Stimulated activated CD4-positive, alpha-beta T cell treated with anti-CD3 and anti-CD28 coated beads, Interleukin-1b, Interleukin-23, amount 100 ng/mL, for 4 hours (primary cell): ENCODE results near the gene STPG4.
"Not testable (repeated sequence)": the region's sequence is repeated elsewhere in the genome, so short reads cannot be mapped to it uniquely, and the experiment has no call there.

Experiments used
- DNase-seq, 2 donors: peaks; one replicate each; pipeline ENCODE4 v3.0.0-alpha.2; 2020; ENCODE audit warnings: low read depth in 2 of 2

The STPG4 gene

GRCh38 chr2:47126783-47127182 is 28.3 kb downstream of the STPG4 start:
- DNase-seq, result no peak

GRCh38 chr2:47124740-47125139 is 30.4 kb downstream of the STPG4 start:
- not testable (repeated sequence) for DNase-seq

DNA sequence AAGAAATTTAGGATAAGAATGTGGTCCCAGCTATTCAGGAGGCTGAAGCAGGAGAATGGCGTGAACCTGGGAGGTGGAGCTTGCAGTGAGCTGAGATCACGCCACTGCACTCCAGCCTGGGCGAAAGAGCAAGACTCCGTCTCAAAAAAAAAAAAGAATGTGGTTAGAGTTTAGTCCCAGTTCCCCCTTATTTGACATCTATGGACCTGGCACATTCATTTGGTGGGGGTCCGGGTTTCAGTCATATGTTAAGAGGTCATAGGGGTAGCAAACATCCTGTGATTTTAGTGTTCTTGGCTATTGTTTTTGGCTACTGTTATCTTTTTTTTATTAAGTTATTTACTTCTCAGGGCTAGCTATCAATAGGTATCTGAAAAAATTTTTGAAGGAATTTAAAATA is 34.7 kb downstream of the STPG4 start:
- DNase-seq, result not testable (repeated sequence)

- no peak for DNase-seq
Measured at GRCh38 chr2:47119001-47119400, 36.1 kb downstream of the STPG4 start.

GRCh38 chr2:47118581-47118980 is 36.5 kb downstream of the STPG4 start:
- no peak for DNase-seq

- DNase-seq, result no peak
Measured at GRCh38 chr2:47112665-47113435, 42.3 kb downstream of the STPG4 start.

DNA sequence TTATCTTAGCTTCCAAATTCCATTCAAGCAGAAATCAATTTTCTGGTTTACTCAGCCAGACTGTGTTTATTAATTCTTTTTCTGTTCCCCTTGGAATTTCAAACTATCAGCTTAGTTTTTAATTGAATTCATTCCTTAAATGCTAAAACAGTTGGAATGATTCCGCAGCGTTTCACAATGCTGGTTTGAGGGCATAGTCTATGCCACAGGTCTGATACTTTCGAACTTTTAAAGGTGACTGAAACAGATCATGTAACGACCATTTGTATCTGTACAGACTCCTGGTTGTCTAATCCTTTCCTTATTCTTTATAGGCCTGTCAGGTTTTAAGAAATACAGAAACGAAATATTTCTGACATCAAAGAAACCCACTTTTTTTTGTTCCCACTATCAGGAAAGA is 45.4 kb downstream of the STPG4 start:
- DNase-seq, result no peak

- no peak for DNase-seq
Measured at GRCh38 chr2:47109007-47109375, 46.1 kb downstream of the STPG4 start.

DNA sequence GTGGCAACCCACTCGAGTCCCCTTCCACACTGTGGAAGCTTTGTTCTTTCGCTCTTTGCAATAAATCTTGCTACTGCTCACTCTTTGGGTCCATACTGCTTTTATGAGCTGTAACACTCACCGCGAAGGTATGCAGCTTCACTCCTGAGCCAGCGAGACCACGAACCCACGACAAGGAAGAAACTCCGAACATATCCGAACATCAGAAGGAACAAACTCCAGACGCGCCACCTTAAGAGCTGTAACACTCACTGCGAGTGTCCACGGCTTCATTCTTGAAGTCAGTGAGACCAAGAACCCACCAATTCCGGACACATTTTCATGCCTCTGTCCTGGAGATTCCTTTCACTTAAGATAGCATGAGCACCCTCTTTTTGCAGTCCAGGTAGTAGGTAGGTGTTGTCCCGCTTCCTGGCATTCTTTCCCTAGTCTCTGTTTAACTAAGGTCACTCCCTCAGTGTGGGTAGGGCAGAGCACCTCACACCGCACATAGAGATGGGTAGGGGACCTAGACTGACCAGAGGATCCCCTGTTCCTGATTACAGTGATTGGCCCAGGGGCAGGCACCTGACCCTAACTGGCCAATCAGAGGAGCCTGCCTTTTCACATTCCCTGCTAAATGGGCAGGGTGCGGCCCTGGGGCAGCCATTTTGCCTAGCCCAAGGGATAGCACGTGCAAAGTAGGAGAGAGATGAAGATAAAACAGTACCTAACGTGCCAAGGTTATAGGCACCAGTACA is 46.7 kb downstream of the STPG4 start:
- DNase-seq, result not testable (repeated sequence)

DNA sequence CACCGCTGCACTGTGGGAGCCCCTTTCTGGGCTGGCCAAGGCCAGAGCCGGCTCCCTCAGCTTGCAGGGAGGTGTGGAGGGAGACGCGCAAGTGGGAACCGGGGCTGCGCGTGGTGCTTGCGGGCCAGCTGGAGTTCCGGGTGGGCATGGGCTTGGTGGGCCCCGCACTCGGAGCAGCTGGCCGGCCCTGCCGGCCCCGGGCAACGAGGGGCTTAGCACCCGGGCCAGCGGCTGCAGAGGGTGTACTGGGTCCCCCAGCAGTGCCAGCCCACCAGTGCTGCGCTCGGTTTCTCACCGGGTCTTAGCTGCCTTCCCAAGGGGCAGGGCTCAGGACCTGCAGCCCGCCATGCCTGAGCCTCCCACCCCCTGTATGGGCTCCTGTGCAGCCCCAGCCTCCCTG is 47.9 kb downstream of the STPG4 start:
- not testable (repeated sequence) for DNase-seq

GRCh38 chr2:47106231-47106630 is 48.9 kb downstream of the STPG4 start:
- DNase-seq, result not testable (repeated sequence)

DNA sequence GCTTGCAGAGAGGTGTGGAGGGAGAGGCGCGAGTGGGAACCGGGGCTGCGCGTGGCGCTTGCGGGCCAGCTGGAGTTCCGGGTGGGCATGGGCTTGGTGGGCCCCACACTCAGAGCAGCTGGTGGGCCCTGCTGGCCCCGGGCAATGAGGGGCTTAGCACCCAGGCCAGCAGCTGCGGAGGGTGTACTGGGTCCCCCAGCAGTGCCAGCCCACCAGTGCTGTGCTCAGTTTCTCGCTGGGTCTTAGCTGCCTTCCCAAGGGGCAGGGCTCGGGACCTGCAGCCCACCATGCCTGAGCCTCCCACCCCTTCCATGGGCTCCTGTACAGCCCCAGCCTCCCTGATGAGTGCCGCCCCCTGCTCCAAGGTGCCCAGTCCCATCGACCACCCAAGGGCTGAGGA is 55.4 kb downstream of the STPG4 start:
- not testable (repeated sequence) for DNase-seq

GRCh38 chr2:47098953-47099352 is 56.2 kb downstream of the STPG4 start:
- DNase-seq, result no peak

- DNase-seq, result no peak
Measured at GRCh38 chr2:47097563-47097962, 57.5 kb downstream of the STPG4 start.

DNA sequence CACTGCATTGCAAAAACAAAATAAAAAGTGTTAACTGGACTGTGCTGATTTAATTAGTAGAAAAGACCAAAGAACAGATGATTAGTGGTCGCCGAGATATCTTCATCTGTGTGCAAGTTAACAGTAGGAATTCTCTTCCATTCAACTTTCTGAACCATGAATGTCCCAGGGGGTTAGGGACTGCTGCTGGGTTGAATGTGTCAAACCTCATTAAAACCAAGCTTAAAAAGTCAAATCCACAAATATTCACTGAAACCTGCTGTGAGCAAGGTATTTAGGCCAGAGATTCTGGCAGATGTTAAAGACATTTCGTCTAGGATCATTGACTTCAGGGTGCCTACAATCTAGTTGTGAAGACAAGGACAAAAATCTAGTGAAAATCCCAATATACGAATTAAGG is 58.7 kb downstream of the STPG4 start:
- no peak for DNase-seq

- DNase-seq, result no peak
Measured at GRCh38 chr2:47095349-47096020, 59.6 kb downstream of the STPG4 start.

DNA sequence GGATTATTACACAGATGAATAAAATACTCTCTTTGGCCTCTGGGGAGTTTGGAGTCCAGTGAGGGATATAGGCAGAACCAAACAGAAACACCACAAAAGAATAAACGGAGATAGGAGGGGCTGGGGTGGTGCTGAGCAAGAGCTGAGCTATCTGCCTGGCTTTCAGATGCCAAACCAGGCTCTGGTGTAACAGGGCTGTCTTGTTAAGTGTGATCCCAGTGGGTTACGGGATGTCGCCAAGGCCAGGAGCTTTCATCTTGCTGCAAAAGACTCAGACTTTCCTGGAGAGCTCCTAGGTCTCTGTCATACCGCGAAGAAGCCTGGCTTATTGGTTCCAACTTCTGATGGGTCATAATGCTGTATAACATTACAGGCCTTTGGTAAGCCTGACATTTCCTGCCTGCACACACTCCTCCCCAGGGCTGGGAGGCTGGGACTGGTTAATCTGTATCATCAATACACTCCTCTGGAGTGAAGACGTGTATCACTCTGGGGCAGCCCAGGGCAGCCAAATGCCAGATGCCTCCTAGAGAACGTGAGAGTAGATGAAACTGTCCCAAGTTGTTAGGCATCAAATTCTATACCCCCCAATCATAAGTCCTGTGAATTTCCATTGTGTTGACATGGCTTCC is 60.5 kb downstream of the STPG4 start:
- no peak for DNase-seq

GRCh38 chr2:47093626-47094025 is 61.5 kb downstream of the STPG4 start:
- no peak for DNase-seq

DNA sequence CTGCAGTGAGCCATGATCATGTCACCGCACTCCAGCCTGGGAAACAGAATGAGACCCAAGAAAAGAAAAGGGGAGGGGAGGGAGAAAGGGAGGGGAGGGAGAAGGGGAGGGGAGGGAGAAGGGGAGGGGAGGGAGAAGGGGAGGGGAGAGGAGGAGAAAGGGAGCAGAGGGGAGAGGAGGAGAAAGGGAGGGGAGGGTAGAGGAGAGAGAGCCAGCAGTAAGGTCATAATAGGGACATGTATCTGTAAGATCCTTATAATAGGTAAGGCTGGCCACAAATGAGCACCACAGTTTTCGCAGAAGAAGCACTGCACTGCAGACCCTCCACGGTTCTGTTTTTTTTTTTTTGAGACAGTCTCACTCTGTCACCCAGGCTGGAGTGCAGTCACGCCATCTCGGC is 62.6 kb downstream of the STPG4 start:
- DNase-seq, result no peak

DNA sequence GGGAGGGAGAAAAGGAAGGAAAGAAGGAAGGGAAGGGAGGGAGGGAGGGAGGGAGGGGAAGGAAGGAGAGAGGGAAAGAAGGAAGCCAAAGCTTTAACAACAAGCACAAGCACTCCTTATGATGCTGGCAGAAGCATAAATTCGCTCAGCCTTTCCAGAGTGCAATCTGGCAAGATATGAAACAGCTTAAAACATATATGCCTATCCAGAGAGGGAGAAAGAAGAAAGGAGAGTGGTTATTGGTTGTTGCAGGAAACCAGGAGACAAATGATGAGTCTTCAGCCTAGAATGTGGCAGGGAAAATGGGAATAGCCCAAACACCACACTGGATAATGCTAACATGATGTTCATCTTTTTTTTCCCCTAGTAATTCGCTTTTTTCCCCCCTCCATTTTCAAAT is 64.0 kb downstream of the STPG4 start:
- no peak for DNase-seq

DNA sequence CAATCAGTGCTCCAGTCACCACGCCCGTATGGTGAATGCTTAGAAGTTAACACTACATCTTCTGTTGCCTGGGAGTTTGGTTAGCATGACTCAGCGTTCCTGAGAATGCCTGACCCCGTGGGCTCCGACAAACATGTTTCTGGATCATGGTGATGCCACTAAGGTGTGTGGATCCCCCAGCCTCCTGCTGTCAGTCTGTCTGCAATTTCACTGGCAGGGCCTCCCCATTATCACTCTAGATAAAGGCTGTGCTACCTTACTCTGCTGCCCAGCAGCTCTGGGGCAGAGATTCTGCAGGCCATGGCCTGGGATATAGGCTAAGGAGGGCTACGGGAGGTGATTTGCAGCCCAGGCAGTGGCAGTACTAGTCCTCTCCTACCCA is 66.0 kb downstream of the STPG4 start:
- DNase-seq, result no peak

GRCh38 chr2:47088371-47089082 is 66.6 kb downstream of the STPG4 start:
- no peak for DNase-seq
